Mammary microvascular endothelial cell (primary cell): ENCODE results near the gene SPAG7. TPM values are rescaled to one million over a fixed set of nuclear protein-coding genes. Genes with fewer than 3 reads are reported as not detected.

Experiments used
- total RNA-seq: library from RNA; depleted of rRNA; stranded (reverse); fragments of >200 nt; gene quantifications from 2 replicates; pipeline ENCODE4 v1.2.3, GENCODE V29; 2015

SPAG7 gene, protein sequence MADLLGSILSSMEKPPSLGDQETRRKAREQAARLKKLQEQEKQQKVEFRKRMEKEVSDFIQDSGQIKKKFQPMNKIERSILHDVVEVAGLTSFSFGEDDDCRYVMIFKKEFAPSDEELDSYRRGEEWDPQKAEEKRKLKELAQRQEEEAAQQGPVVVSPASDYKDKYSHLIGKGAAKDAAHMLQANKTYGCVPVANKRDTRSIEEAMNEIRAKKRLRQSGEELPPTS
- 80.1 and 81.1 TPM in 2 replicates for total RNA-seq

GRCh38 chr17:4967539-4968485 lies at the start of gene SPAG7:
SPAG7 (minus strand) TSS chr17:4967817; CDS start chr17:4967804, 13 bp downstream.

DNA sequence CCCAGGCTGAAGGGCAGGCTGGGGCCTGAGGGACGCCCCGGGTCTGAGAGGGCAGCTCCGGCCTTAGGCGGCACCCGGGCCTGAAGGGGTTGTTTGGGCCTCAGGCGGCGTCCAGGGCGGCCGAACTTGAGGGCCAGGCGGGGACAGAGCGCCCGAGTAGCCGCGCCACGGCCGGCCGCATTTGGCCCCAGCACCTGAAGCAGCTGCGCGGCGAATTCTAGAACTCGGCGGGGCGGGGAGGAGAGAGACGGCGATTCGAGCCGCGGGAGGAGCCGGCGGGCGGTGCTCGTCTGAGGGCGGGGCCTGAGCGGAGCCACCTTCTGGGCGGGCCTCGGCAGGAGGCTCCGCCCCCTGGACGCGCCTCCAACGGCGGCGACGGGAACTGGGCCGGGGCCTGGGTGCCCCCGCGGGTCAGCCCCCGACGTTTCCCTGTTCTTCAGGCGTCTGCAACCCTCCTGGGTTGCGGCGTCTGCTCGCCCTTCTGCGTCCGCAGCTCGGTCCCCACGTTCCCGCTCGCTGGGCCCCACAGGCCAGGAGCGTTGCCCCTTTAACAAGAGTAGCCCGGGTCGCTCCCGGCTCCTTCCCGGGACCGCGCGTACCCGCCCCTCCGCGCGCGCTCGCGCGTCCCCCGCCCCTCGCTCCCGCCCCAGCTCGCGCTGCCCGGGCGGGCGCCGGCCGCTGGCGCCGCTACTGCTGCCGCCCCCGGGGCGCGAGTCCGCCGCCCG lies 29.8 kb upstream of the SPAG7 start, which contains the start of the genes INCA1 and KIF1C:
TSS of gene INCA1 (minus strand) at position 221 of the 725 bp plus-strand sequence. CDS start 3,085 bp downstream, outside the sequence.
TSS of gene KIF1C (plus strand) at position 649 of the 725 bp plus-strand sequence. CDS start 2,297 bp downstream, outside the sequence.

GRCh38 chr17:4986951-4987766 lies 19.5 kb upstream of the SPAG7 start, which contains the start of gene CAMTA2:
CAMTA2 (minus strand) TSS chr17:4987675; CDS start chr17:4986222, 1,453 bp downstream.

DNA sequence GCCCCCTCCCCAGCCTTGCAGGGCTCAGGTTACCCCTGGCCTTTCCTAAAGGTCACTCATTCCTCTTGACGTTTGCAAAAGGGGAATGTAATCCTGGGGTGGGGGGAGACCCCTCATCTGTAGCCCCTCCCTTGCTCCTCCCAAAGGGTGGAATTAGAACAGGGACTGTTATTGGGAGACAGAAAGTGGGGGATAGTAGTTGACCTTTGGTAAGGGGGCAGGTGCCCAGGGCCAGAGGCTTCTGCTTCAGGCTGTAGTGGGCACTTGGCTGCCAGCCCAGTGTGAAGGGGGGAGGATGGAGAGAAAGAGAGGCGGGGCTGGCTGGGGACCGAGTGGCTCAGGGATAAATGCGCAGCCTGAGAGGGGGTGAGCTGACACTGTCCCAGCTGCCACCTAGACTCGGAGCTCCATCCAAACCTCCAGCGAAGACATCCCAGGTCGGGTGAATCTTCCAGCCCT lies 16.8 kb downstream of the SPAG7 start, which contains the start of gene ENO3:
TSS of gene ENO3 (plus strand) at position 374 of the 459 bp plus-strand sequence. CDS start 711 bp downstream, outside the sequence.

GRCh38 chr17:4948166-4948930 lies 19.3 kb downstream of the SPAG7 start, which contains the start of gene PFN1:
PFN1 (minus strand) TSS chr17:4948530; CDS start chr17:4948394, 136 bp downstream.

DNA sequence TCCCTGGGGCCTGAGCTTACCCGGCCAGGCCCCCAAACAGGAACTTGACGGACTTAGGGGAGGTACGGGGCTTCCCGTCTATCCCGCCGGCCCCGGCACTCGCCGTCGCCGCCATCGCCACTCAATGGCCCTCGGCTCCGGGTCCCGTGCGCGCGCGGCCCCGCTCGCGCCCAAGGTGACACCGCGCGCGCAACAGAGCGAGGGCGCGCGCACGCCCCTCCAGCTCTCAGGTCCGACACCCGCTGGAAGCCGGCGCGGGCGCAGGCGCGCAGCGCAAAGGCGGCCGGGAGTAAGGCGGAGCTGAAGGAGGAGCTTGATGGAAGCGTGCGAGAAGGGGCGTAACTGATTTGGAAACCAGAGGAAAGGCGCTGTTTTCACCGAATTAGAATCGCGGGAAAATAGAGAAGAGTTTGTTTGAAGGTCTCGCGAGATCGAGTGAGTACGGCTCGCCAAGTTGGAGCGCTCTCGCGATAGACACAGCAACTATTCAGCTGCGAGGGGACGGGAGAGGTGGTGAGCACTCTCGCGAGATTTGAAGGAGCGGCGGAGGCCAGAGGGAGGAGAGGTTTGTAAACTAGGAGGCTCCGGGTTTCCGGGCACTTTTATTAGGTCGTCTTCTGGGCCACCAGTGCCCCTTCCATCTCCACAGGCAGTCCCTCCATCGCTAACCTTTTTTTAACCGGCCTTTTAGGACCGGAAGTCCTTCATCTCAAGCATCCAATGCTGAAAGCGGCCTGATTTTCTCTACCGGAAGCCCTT lies 27.6 kb downstream of the SPAG7 start, which contains the start of the genes RNF167 and SLC25A11:
TSS of gene RNF167 (plus strand) at position 473 of the 759 bp plus-strand sequence. CDS start 642 bp downstream, outside the sequence.
TSS of gene SLC25A11 (minus strand) at position 251 of the 759 bp plus-strand sequence. CDS start at position 115, 136 bp downstream.

DNA sequence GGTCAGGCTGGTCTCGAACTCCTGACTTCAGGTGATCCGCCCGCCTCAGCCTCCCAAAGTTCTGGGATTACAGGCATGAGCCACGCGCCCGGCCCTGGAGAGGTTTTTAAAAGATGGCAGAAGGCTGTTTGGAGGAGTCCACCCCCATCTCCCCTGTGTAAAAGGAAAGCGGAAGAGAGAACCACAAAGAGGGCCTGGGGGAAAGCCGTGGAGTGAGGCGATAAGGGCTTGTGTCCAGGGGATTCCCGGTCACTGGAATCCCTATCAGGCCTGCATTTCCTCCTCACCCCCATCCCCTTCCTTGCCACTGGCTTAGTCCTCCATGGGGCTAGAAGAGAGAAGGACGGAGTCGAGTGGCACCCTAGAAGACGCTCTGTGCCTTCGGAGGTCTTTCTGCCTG lies 35.7 kb downstream of the SPAG7 start, which contains the start of gene GP1BA:
TSS of gene GP1BA (plus strand) at position 315 of the 400 bp plus-strand sequence. CDS start 328 bp downstream, outside the sequence.

Other genes with a start within 250 kb of the SPAG7 start
- gene MED11, start 236.4 kb downstream of the SPAG7 start, total RNA-seq, result 27.3 and 31.6 TPM in 2 replicates
- gene ZMYND15, start 228.0 kb downstream of the SPAG7 start, total RNA-seq, result 0.07 and 0.10 TPM in 2 replicates
- 10.3 and 11.9 TPM in 2 replicates for gene CXCL16, start 227.9 kb downstream of the SPAG7 start, total RNA-seq
- gene TM4SF5, start 195.9 kb downstream of the SPAG7 start, total RNA-seq, result not detected in 2 replicates
- 0.13 and 0.44 TPM in 2 replicates for gene VMO1, start 181.5 kb downstream of the SPAG7 start, total RNA-seq
- gene GLTPD2, start 178.9 kb downstream of the SPAG7 start, total RNA-seq, result not detected in 2 replicates
- 334 and 357 TPM in 2 replicates for gene PSMB6, start 171.7 kb downstream of the SPAG7 start, total RNA-seq
- 18.0 and 18.8 TPM in 2 replicates for gene PLD2, start 160.7 kb downstream of the SPAG7 start, total RNA-seq
- gene MINK1, start 134.5 kb downstream of the SPAG7 start, total RNA-seq, result 30.3 and 30.9 TPM in 2 replicates
- 0.30 and 0.93 TPM in 2 replicates for gene C17orf107, start 68.3 kb downstream of the SPAG7 start, total RNA-seq
- gene CHRNE, start 64.7 kb downstream of the SPAG7 start, total RNA-seq, result 1.5 and 2.5 TPM in 2 replicates
- 0.05 TPM in 1 of 2 replicates, not detected in the other for gene GP1BA, start 35.5 kb downstream of the SPAG7 start, total RNA-seq
- 45.6 and 62.0 TPM in 2 replicates for gene SLC25A11, start 27.8 kb downstream of the SPAG7 start, total RNA-seq
- gene RNF167, start 27.5 kb downstream of the SPAG7 start, total RNA-seq, result 41.0 and 49.0 TPM in 2 replicates
- 1,622 and 1,639 TPM in 2 replicates for gene PFN1, start 19.3 kb downstream of the SPAG7 start, total RNA-seq
- 0.10 TPM in 1 of 2 replicates, not detected in the other for gene ENO3, start 16.7 kb downstream of the SPAG7 start, total RNA-seq
- gene CAMTA2, start 19.9 kb upstream of the SPAG7 start, total RNA-seq, result 11.8 and 14.2 TPM in 2 replicates
- gene INCA1, start 29.7 kb upstream of the SPAG7 start, total RNA-seq, result 0.39 TPM in 1 of 2 replicates, not detected in the other
- 90.9 and 96.7 TPM in 2 replicates for gene KIF1C, start 30.1 kb upstream of the SPAG7 start, total RNA-seq
- 0.69 and 1.00 TPM in 2 replicates for gene SLC52A1, start 67.6 kb upstream of the SPAG7 start, total RNA-seq
- gene ZFP3, start 110.7 kb upstream of the SPAG7 start, total RNA-seq, result 0.94 and 1.1 TPM in 2 replicates
- gene ZNF232, start 144.1 kb upstream of the SPAG7 start, total RNA-seq, result 4.0 and 5.0 TPM in 2 replicates
- not detected in 2 replicates for gene USP6, start 148.2 kb upstream of the SPAG7 start, total RNA-seq
- 2.2 and 3.5 TPM in 2 replicates for gene ZNF594, start 224.1 kb upstream of the SPAG7 start, total RNA-seq